Peyer's patch (tissue), 4 donors: ENCODE data around the gene TSPAN16.

Source experiments
- CTCF ChIP-seq, 6 experiments: fragments of 450-650 bp in 4 of 6; fragments of 200-600 bp in 2 of 6; sonication (generic) in 1 of 6; IDR thresholded peaks; one replicate each; pipeline ENCODE4 v1.5.1; 2017 to 2019; ENCODE audit warnings: antibody characterized with exemption in 6 of 6, mild to moderate bottlenecking in 3 of 6, moderate library complexity in 1 of 6
- POLR2A ChIP-seq, 2 donors: fragments of 450-650 bp; IDR thresholded peaks; one replicate each; pipeline ENCODE4 v1.5.1; 2017; ENCODE audit warnings: antibody characterized with exemption in 2 of 2, mild to moderate bottlenecking in 2 of 2, moderate library complexity in 2 of 2

GRCh38 chr19:11254666-11255065 is 41.3 kb upstream of the TSPAN16 start:
- TF ChIP-seq CTCF (IDR thresholded peaks at IDR 0.05) (peak in 3 of 6 experiments; percentile 23 to 41 (median 23)), POLR2A (IDR thresholded peaks at IDR 0.05) (no peak)
